A673 (cell line): ENCODE results near the gene SUSD4.

Source experiments
- CTCF ChIP-seq: fragments of 300-800, 200-600 bp; sonication (generic); conservative IDR thresholded peaks from 2 replicates; pipeline ENCODE4 v1.5.1; 2017; ENCODE audit warnings: low read depth, mild to moderate bottlenecking, antibody characterized with exemption, low read length, moderate library complexity, mixed read lengths
- EZH2 ChIP-seq: fragments of 200-600 bp; sonication (generic); IDR thresholded peaks from 2 replicates; pipeline ENCODE4 v1.6.1; 2017; ENCODE audit warnings: borderline replicate concordance, low read depth, mild to moderate bottlenecking, mixed read lengths, antibody characterized with exemption, low read length; ENCODE audit not compliant: poor library complexity, severe bottlenecking

GRCh38 chr1:223411309-223411708, 47.3 kb upstream of the SUSD4 start:
- TF ChIP-seq CTCF, result no peak
- no peak for TF ChIP-seq EZH2
